K562 (cell line): ENCODE results near the gene UBA1. TPM values are rescaled to one million over a fixed set of nuclear protein-coding genes. Genes with fewer than 3 reads are reported as not detected.

Source experiments
- ATAC-seq: fragments of 200-7000 bp; cut with Tn5 transposase; 3 replicates; pipeline ENCODE4 v1.9.1; 2020; ENCODE audit warnings: moderate library complexity
- BruUV-seq: library from RNA; stranded (reverse); fragments of 400-500 nt; replicated peaks from 2 replicates; lab custom pipeline; 2021; lab: Mats Ljungman, UMichigan
- CTCF ChIA-PET: fragments of 300-600 bp; formaldehyde crosslinking; extraction: SDS; loops from one replicate; lab custom pipeline; 2021; ENCODE audit warnings: low intra/inter-chr PET ratio; lab: Yijun Ruan, JAX
- POLR2A ChIA-PET: fragments of 300-600, 350-650 bp; sonication (Branson Sonifier 250); formaldehyde crosslinking; extraction: SDS; loops from one replicate; lab custom pipeline; 2021; ENCODE audit warnings: antibody characterized with exemption, inconsistent platforms; lab: Yijun Ruan, JAX
- DNase-seq, 4 experiments: peaks; one replicate each; pipeline versions ENCODE4 v3.0.0 to v3.0.0-alpha.2; 2011 to 2018; ENCODE audit warnings: low spot score in 3 of 4, mixed read lengths in 3 of 4; ENCODE audit errors: extremely low read depth in 1 of 4
- FAIRE-seq: peaks from 2 replicates; lab custom pipeline; 2011; peaks lifted over from hg19 to GRCh38; lab: Jason Lieb, UNC
- H2AFZ ChIP-seq: 2 replicates; pipeline ENCODE4 v1.6.0; 2011; ENCODE audit warnings: low read depth, low read length, control low read depth, inconsistent platforms
- H3K27ac ChIP-seq: fragments of 200-600 bp; 3 replicates; pipeline ENCODE4 v1.8.0; 2011; ENCODE audit warnings: low read depth, mild to moderate bottlenecking, control low read depth, inconsistent platforms, low read length, moderate library complexity, mixed read lengths; ENCODE audit errors: extremely low read depth
- H3K27me3 ChIP-seq, 2 experiments: fragments of 300-600 bp in 1 of 2; 2 replicates in 1 of 2; 3 replicates in 1 of 2; pipeline versions ENCODE4 v1.6.0 to v1.8.0; 2011; ENCODE audit warnings: inconsistent platforms in 2 of 2, low read length in 2 of 2, mild to moderate bottlenecking in 1 of 2, mixed read lengths in 1 of 2, moderate library complexity in 1 of 2; ENCODE audit not compliant: control insufficient read depth in 2 of 2, insufficient read depth in 2 of 2
- H3K36me3 ChIP-seq: fragments of 300-600 bp; 3 replicates; pipeline ENCODE4 v1.8.0; 2011; ENCODE audit warnings: mild to moderate bottlenecking, low read length, inconsistent platforms; ENCODE audit not compliant: control insufficient read depth, insufficient read depth
- H3K4me1 ChIP-seq, 2 experiments: fragments of 200-600 bp in 1 of 2; replicated peaks in 1 of 2; 2 replicates in 1 of 2; 3 replicates in 1 of 2; pipeline versions ENCODE4 v1.5.1 to v1.8.0; 2011; ENCODE audit warnings: inconsistent platforms in 2 of 2, low read length in 2 of 2, mild to moderate bottlenecking in 1 of 2, mixed read lengths in 1 of 2, moderate library complexity in 1 of 2; ENCODE audit not compliant: control insufficient read depth in 2 of 2, insufficient read depth in 2 of 2
- H3K4me2 ChIP-seq: 2 replicates; pipeline ENCODE4 v1.6.1; 2011; ENCODE audit warnings: low read length, control low read depth, inconsistent platforms, mixed read lengths; ENCODE audit not compliant: insufficient read depth
- H3K4me3 ChIP-seq: fragments of 200-600 bp; sonication (generic), shearing (Covaris generic); 2 replicates; pipeline ENCODE4 v1.5.1; 2016; ENCODE audit warnings: control low read depth, inconsistent platforms
- H3K79me2 ChIP-seq: fragments of 200-600 bp; 3 replicates; pipeline ENCODE4 v1.8.0; 2011; ENCODE audit warnings: low read length, inconsistent platforms; ENCODE audit not compliant: control insufficient read depth, insufficient read depth
- H3K9ac ChIP-seq, 2 experiments: 2 replicates each; pipeline versions ENCODE4 v1.6.0 to v1.6.1; 2011; ENCODE audit warnings: low read depth in 2 of 2, low read length in 2 of 2, control low read depth in 1 of 2, inconsistent platforms in 1 of 2, mild to moderate bottlenecking in 1 of 2, mixed read lengths in 1 of 2; ENCODE audit not compliant: insufficient read depth in 1 of 2
- H3K9me1 ChIP-seq: one replicate; pipeline ENCODE4 v1.6.0; 2011; ENCODE audit warnings: inconsistent platforms, mild to moderate bottlenecking, low read length, moderate library complexity; ENCODE audit not compliant: control insufficient read depth, insufficient read depth
- H3K9me3 ChIP-seq: replicated peaks from 2 replicates; pipeline ENCODE4 v1.5.1; 2011; ENCODE audit warnings: low read depth, low read length, inconsistent platforms; ENCODE audit not compliant: control insufficient read depth, insufficient read depth
- H4K20me1 ChIP-seq: replicated peaks from 2 replicates; pipeline ENCODE4 v1.6.1; 2011; ENCODE audit warnings: low read length, inconsistent platforms, mixed read lengths; ENCODE audit not compliant: control insufficient read depth, insufficient read depth
- EP300 ChIP-seq: IDR thresholded peaks from 2 replicates; pipeline ENCODE4 v1.6.1; 2012; ENCODE audit warnings: low read length, improper control_type of control experiment
- HNRNPLL ChIP-seq: fragments of 200-400 bp; formaldehyde crosslinking; IDR thresholded peaks from 2 replicates; pipeline ENCODE4 v1.6.1; 2017; ENCODE audit warnings: low read length, low read depth, mild to moderate bottlenecking; ENCODE audit not compliant: poor library complexity, severe bottlenecking
- ZFPM2 ChIP-seq: fragments of 250-450 bp; sonication (Bioruptor Pico); IDR thresholded peaks from 2 replicates; pipeline ENCODE4 v1.5.1; 2022; ENCODE audit warnings: mild to moderate bottlenecking
- ZNF778 ChIP-seq: fragments of 450-650 bp; formaldehyde crosslinking; IDR thresholded peaks from 2 replicates; pipeline ENCODE4 v1.4.0; 2020; ENCODE audit warnings: mild to moderate bottlenecking, moderate library complexity
- WGBS: fragments of 100-300 bp; shearing (Covaris generic); methylation state at CpG from one replicate; pipeline ENCODE4 v1.1.6; 2016; ENCODE audit warnings: low coverage, mixed read lengths; ENCODE audit not compliant: insufficient coverage; ENCODE audit errors: missing lambda C conversion rate; 5-methylcytosine and 5-hydroxymethylcytosine counted together
- in situ Hi-C: fragments of 300-500 bp; cut with MboI; formaldehyde crosslinking; loops from 4 replicates; pipeline ENCODE4 v1.15.0; 2018; ENCODE audit warnings: inconsistent platforms, mixed read lengths
- intact Hi-C: fragments of 100-400 bp; cut with micrococcal nuclease; formaldehyde crosslinking; loops from 2 replicates; pipeline ENCODE4 v1.14.2; 2022
- polyA plus RNA-seq, 8 experiments: library from polyadenylated mRNA; depleted of rRNA in 4 of 8; stranded (reverse) in 5 of 8; unstranded in 3 of 8; fragments of >200 nt; fragmentation: Nextera tagmentation in 2 of 8; fragmentation: Illumina TruSeq in 1 of 8; extraction: Ambion mirVana in 2 of 8; extraction: Trizol in 1 of 8; gene quantifications; 2 replicates each; pipeline versions ENCODE4 v1.2.1 to v1.2.3, GENCODE V29; 2011 to 2014; ENCODE audit warnings: inconsistent platforms in 1 of 8, missing spikeins in 1 of 8
- total RNA-seq, 7 experiments: library from RNA; depleted of rRNA in 6 of 7; stranded (reverse); fragments of >200 nt in 6 of 7; fragmentation: Illumina TruSeq in 2 of 7; extraction: Trizol in 2 of 7; gene quantifications; 2 replicates each; pipeline versions ENCODE4 v1.2.1 to v1.2.3, GENCODE V29; 2011 to 2021; ENCODE audit warnings: low replicate concordance in 1 of 7
- TF ChIP-seq, protein P1 (sequence below): sonication (generic); formaldehyde crosslinking; IDR thresholded peaks from 2 replicates; pipeline ENCODE4 v1.8.0; 2022; ENCODE audit warnings: mild to moderate bottlenecking, missing genetic modification reagents

Gene UBA1
- total and polyA plus RNA-seq, 9 of the 15 experiments (the other 6 are each of a cell fraction or from before 2014, with no cell fraction given), result 32.0 to 174 (median 93.6) TPM

GRCh38 chrX:47242321-47242720, 48.7 kb downstream of the UBA1 start:
- Histone ChIP-seq H3K9me1 (no peaks in the 10 kb centered on the region), H4K20me1 (no peaks in the 10 kb centered on the region), H3K4me2 (no peak overlapping the region), H3K9me3 (no peaks in the 10 kb centered on the region), H3K4me1 (no peaks in the 10 kb centered on the region), H2AFZ (no peak overlapping the region), H3K4me3 (no peak overlapping the region), H3K36me3 (no peaks in the 10 kb centered on the region; the same call in 2 of the 3 replicates), H3K27me3 (no peaks in the 10 kb centered on the region; a peak in 1 of 5 replicates)
- DNase-seq (no peak), ATAC-seq (no peak)
- CTCF ChIA-PET, result no interaction called here
- intact Hi-C loops, result no loop called here
- BruUV-seq, result no TSS peak
- TF ChIP-seq, protein P1, sequence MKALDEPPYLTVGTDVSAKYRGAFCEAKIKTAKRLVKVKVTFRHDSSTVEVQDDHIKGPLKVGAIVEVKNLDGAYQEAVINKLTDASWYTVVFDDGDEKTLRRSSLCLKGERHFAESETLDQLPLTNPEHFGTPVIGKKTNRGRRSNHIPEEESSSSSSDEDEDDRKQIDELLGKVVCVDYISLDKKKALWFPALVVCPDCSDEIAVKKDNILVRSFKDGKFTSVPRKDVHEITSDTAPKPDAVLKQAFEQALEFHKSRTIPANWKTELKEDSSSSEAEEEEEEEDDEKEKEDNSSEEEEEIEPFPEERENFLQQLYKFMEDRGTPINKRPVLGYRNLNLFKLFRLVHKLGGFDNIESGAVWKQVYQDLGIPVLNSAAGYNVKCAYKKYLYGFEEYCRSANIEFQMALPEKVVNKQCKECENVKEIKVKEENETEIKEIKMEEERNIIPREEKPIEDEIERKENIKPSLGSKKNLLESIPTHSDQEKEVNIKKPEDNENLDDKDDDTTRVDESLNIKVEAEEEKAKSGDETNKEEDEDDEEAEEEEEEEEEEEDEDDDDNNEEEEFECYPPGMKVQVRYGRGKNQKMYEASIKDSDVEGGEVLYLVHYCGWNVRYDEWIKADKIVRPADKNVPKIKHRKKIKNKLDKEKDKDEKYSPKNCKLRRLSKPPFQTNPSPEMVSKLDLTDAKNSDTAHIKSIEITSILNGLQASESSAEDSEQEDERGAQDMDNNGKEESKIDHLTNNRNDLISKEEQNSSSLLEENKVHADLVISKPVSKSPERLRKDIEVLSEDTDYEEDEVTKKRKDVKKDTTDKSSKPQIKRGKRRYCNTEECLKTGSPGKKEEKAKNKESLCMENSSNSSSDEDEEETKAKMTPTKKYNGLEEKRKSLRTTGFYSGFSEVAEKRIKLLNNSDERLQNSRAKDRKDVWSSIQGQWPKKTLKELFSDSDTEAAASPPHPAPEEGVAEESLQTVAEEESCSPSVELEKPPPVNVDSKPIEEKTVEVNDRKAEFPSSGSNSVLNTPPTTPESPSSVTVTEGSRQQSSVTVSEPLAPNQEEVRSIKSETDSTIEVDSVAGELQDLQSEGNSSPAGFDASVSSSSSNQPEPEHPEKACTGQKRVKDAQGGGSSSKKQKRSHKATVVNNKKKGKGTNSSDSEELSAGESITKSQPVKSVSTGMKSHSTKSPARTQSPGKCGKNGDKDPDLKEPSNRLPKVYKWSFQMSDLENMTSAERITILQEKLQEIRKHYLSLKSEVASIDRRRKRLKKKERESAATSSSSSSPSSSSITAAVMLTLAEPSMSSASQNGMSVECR (CRISPR knock-in tag), result no peak
- TF ChIP-seq ZNF778 (no peak), ZFPM2 (CRISPR knock-in tag) (no peak), EP300 (no peak), HNRNPLL (no peak)
- TF ChIP-seq, all 486 proteins: peak for 0
- no peaks in the 10 kb centered on the region for H3K79me2 ChIP-seq
- no peak overlapping the region for H3K27ac ChIP-seq
- H3K9ac ChIP-seq, result no peak overlapping the region
- no peak for FAIRE-seq
- in situ Hi-C loops, result no loop called here
- POLR2A ChIA-PET, result no interaction called here
- 56% methylated on average over 7 of the region's 10 CpGs for WGBS
